ENCODE data around the gene CDK5.

The CDK5 gene

GRCh38 chr7:151020231-151020630, 37.5 kb downstream of the CDK5 start:
- TF ChIP-seq FOXP2 (optimal IDR thresholded peaks at IDR 0.05; ENCODE audit: borderline replicate concordance, extremely low read depth, extremely low read length, insufficient read depth) (no peak), REST (IDR thresholded peaks at IDR 0.05; ENCODE audit: insufficient read depth in 1 of 2, low read depth in 2 of 2, low read length in 2 of 2) (no peak), TAF1 (IDR thresholded peaks at IDR 0.05; ENCODE audit: borderline replicate concordance, insufficient read depth, low read length) (no peak), SIN3A (IDR thresholded peaks at IDR 0.05; ENCODE audit: borderline replicate concordance, insufficient read depth, low read length) (no peak), POLR2AphosphoS5 (IDR thresholded peaks at IDR 0.05; ENCODE audit: low read depth, low read length) (no peak)

GRCh38 chr7:151019130-151019447, 38.6 kb downstream of the CDK5 start:
- no peak for TF ChIP-seq FOXP2 (optimal IDR thresholded peaks at IDR 0.05; ENCODE audit: borderline replicate concordance, extremely low read depth, extremely low read length, insufficient read depth)

- TF ChIP-seq FOXP2 (optimal IDR thresholded peaks at IDR 0.05; ENCODE audit: borderline replicate concordance, extremely low read depth, extremely low read length, insufficient read depth) (no peak), TAF1 (IDR thresholded peaks at IDR 0.05; ENCODE audit: borderline replicate concordance, insufficient read depth, low read length) (no peak), SIN3A (IDR thresholded peaks at IDR 0.05; ENCODE audit: borderline replicate concordance, insufficient read depth, low read length) (no peak), POLR2AphosphoS5 (IDR thresholded peaks at IDR 0.05; ENCODE audit: low read depth, low read length) (no peak), REST (IDR thresholded peaks at IDR 0.05; ENCODE audit: insufficient read depth in 1 of 2, low read depth in 2 of 2, low read length in 2 of 2) (no peak)
Measured at GRCh38 chr7:151018421-151019129, 39.1 kb downstream of the CDK5 start.

GRCh38 chr7:151017953-151018420, 39.7 kb downstream of the CDK5 start:
- TF ChIP-seq FOXP2 (optimal IDR thresholded peaks at IDR 0.05; ENCODE audit: borderline replicate concordance, extremely low read depth, extremely low read length, insufficient read depth), result no peak

GRCh38 chr7:151017370-151017952, 40.2 kb downstream of the CDK5 start:
- no peak for TF ChIP-seq POLR2AphosphoS5 (IDR thresholded peaks at IDR 0.05; ENCODE audit: low read depth, low read length)
- no peak for TF ChIP-seq REST (IDR thresholded peaks at IDR 0.05; ENCODE audit: insufficient read depth in 1 of 2, low read depth in 2 of 2, low read length in 2 of 2)
- no peak for TF ChIP-seq FOXP2 (optimal IDR thresholded peaks at IDR 0.05; ENCODE audit: borderline replicate concordance, extremely low read depth, extremely low read length, insufficient read depth)
- no peak for TF ChIP-seq TAF1 (IDR thresholded peaks at IDR 0.05; ENCODE audit: borderline replicate concordance, insufficient read depth, low read length)
- TF ChIP-seq SIN3A (IDR thresholded peaks at IDR 0.05; ENCODE audit: borderline replicate concordance, insufficient read depth, low read length), result no peak

GRCh38 chr7:151016942-151017341, 40.8 kb downstream of the CDK5 start:
- TF ChIP-seq SIN3A (IDR thresholded peaks at IDR 0.05; ENCODE audit: borderline replicate concordance, insufficient read depth, low read length), result no peak
- no peak for TF ChIP-seq TAF1 (IDR thresholded peaks at IDR 0.05; ENCODE audit: borderline replicate concordance, insufficient read depth, low read length)
- no peak for TF ChIP-seq FOXP2 (optimal IDR thresholded peaks at IDR 0.05; ENCODE audit: borderline replicate concordance, extremely low read depth, extremely low read length, insufficient read depth)
- no peak for TF ChIP-seq POLR2AphosphoS5 (IDR thresholded peaks at IDR 0.05; ENCODE audit: low read depth, low read length)
- no peak for TF ChIP-seq REST (IDR thresholded peaks at IDR 0.05; ENCODE audit: insufficient read depth in 1 of 2, low read depth in 2 of 2, low read length in 2 of 2)
